ENCODE results near the gene ABHD12.

Gene ABHD12

GRCh38 chr20:25254571-25254970, 136.1 kb downstream of the ABHD12 start:
- no peak for DNase-seq

- no peak for DNase-seq
Observed at GRCh38 chr20:25253606-25254275, 136.9 kb downstream of the ABHD12 start.

GRCh38 chr20:25252686-25253421, 137.8 kb downstream of the ABHD12 start:
- no peak for DNase-seq

GRCh38 chr20:25252230-25252651, 138.4 kb downstream of the ABHD12 start:
- DNase-seq, result no peak

- no peak for DNase-seq
Observed at GRCh38 chr20:25251558-25251957, 139.1 kb downstream of the ABHD12 start.

GRCh38 chr20:25251019-25251418, 139.6 kb downstream of the ABHD12 start:
- DNase-seq, result no peak

GRCh38 chr20:25250508-25250907, 140.1 kb downstream of the ABHD12 start:
- DNase-seq, result no peak
